Heart left ventricle (tissue), 13 donors: ENCODE measurements around the gene GNA14.

Source experiments
- CTCF ChIP-seq, 12 donors: fragments of 200-600 bp; sonication (generic) in 4 of 12; IDR thresholded peaks; one replicate each; pipeline versions ENCODE4 v1.5.0 to v1.8.0; 2018 to 2022; ENCODE audit warnings: antibody characterized with exemption in 12 of 12, mild to moderate bottlenecking in 5 of 12
- POLR2A ChIP-seq, 2 donors: fragments of 450-650 bp; IDR thresholded peaks; one replicate each; pipeline ENCODE4 v1.6.1; 2017; ENCODE audit warnings: antibody characterized with exemption in 2 of 2, mild to moderate bottlenecking in 2 of 2, moderate library complexity in 2 of 2
- donor health status: ischemic (EF 13 %, LVEDD 7.1; RV severe dilation, severe dysfunction).
- donor health status: DM: no; HTN: yes; CAD: no.
- donor health status: DM: no; HTN: no; CAD: no.
- donor health status: ischemic (EF 25% LVEDD 6.9; RV normal size, moderate dysfunction).
- donor health status: ischemic (EF 25% LVEDD 5.7; RV mildly dilated, moderate dysfunction).
- donor health status: ischemic (EF 35%, LVEDD 5.7; RV mildly dilated, moderate dysfunction).
- donor health status: nonischemic (EF 11% LVEDD 7.7; RV severe dilation, severe dysfunction).
- donor health status: DM: yes; HTN: yes; CAD: no.
- donor health status: PGD.
- donor health status: ischemic (EF 29% LVEDD 5.4; RV normal size, mild dysfunction).
- donor health status: nonischemic (EF 23%, LVEDD 6.1; RV moderate dilation, normal function).

DNA sequence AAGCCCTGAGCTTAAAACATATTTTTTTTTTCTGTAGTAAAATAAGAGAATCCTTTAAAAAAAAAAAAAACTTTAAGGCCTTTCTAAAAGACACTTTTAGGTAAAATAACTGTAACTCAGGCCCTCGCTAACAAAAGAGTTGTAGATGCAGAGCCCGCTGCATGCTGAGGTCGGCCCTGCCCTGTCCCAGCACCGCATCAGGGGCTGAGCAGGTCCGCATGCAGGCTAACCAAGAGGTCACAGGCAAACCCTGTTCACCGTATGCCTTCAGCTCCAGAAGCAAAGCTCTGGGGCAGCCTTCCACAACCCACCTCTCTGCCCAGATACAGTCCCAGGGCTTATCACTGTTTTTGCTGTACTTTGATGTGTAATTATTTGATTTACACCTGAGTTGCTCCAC, 216.1 kb downstream of the GNA14 start:
- TF ChIP-seq POLR2A (IDR thresholded peaks at IDR 0.05) (no peak), CTCF (IDR thresholded peaks at IDR 0.05) (no peak)
